Measurements from ENCODE around the gene ORAI3. TPM values are rescaled to one million over a fixed set of nuclear protein-coding genes. Genes with fewer than 3 reads are reported as not detected.

The ORAI3 gene
- total and polyA plus RNA-seq, 2 donors (not counting 1 experiment from before 2014, with no cell fraction given) = 41.1 to 74.1 TPM

DNA sequence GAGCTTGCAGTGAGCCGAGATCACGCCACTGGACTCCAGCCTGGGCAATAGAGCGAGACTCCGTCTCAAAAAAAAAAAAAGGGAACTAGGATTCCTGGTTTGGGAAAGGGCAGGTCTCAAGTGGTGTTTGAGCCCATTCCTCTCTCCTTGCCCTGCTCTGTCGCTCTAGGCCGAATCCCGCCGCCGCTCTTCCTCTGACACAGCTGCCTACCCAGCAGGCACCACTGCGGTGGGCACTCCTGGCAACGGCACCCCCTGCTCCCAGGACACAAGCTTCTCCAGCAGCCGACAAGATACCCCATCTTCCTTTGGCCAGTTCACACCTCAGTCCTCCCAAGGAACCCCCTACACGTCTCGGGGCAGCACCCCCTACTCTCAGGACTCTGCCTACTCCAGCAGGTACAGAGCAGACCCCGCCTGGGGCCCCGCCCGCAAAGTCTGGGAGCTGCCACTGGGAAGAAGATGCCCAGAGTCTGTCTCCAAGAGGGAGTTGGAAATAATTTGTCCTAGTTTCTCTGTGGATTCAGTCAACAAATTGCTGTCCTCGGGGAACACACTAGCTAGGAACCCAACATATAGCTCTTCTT, 15.2 kb downstream of the ORAI3 start:
- H3K4me2 ChIP-seq (ENCODE audit: extremely low read depth, insufficient read depth, low read length) = no peak overlapping the region
- no peaks in the 10 kb centered on the region for H4K20me1 ChIP-seq (ENCODE audit: control insufficient read depth, extremely low read depth, insufficient read depth, low read length)
- H3K36me3 ChIP-seq (ENCODE audit: control insufficient read depth, insufficient read depth, low read length) = peaks cover 42% of the 10 kb centered on the region
- no peak overlapping the region for H3K4me3 ChIP-seq (replicated peaks in 1 of 4; ENCODE audit: control extremely low read depth in 1 of 4, insufficient read depth in 1 of 4, low read depth in 3 of 4, low read length in 4 of 4)
- H3K27me3 ChIP-seq (ENCODE audit: control insufficient read depth, insufficient read depth, low read length) = no peaks in the 10 kb centered on the region
- TF ChIP-seq, protein P1, sequence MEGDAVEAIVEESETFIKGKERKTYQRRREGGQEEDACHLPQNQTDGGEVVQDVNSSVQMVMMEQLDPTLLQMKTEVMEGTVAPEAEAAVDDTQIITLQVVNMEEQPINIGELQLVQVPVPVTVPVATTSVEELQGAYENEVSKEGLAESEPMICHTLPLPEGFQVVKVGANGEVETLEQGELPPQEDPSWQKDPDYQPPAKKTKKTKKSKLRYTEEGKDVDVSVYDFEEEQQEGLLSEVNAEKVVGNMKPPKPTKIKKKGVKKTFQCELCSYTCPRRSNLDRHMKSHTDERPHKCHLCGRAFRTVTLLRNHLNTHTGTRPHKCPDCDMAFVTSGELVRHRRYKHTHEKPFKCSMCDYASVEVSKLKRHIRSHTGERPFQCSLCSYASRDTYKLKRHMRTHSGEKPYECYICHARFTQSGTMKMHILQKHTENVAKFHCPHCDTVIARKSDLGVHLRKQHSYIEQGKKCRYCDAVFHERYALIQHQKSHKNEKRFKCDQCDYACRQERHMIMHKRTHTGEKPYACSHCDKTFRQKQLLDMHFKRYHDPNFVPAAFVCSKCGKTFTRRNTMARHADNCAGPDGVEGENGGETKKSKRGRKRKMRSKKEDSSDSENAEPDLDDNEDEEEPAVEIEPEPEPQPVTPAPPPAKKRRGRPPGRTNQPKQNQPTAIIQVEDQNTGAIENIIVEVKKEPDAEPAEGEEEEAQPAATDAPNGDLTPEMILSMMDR (conservative IDR thresholded peaks at IDR 0.05 in 1 of 2, IDR thresholded peaks at IDR 0.05 in 1 of 2; ENCODE audit: low read depth in 1 of 2, low read length in 2 of 2) = no peak
- no peak for TF ChIP-seq EZH2 (IDR thresholded peaks at IDR 0.05; ENCODE audit: low read length, missing control alignments)
- DNase-seq (ENCODE audit: low read depth in 2 of 2) = no peak
- H3K4me1 ChIP-seq (ENCODE audit: control insufficient read depth, extremely low read depth, insufficient read depth, low read length) = no peaks in the 10 kb centered on the region
- no peak overlapping the region for H3K27ac ChIP-seq (ENCODE audit: insufficient read depth, low read length)
- H2AFZ ChIP-seq (ENCODE audit: low read length) = no peak overlapping the region
- H3K9ac ChIP-seq (ENCODE audit: insufficient read depth, low read length) = no peak overlapping the region
- H3K9me3 ChIP-seq (ENCODE audit: control insufficient read depth, insufficient read depth, low read depth, low read length) = no peaks in the 10 kb centered on the region
- peaks cover 4% of the 10 kb centered on the region for H3K79me2 ChIP-seq (ENCODE audit: control insufficient read depth, insufficient read depth, low read length)

DNA sequence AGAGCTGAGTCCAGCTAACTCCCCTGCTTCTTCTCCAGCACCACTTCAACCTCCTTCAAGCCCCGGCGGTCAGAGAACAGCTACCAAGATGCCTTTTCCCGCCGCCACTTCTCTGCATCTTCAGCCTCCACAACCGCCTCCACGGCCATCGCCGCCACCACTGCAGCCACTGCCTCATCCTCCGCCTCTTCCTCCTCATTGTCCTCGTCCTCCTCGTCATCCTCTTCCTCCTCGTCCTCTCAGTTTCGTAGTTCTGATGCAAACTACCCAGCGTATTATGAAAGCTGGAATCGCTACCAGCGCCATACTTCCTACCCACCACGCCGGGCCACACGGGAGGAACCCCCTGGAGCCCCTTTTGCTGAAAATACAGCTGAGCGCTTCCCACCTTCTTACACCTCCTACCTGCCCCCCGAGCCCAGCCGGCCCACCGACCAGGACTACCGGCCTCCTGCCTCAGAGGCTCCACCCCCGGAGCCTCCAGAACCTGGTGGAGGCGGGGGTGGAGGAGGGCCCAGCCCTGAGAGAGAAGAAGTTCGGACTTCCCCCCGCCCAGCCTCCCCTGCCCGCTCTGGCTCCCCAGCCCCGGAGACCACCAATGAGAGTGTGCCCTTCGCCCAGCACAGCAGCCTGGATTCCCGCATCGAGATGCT, 15.8 kb downstream of the ORAI3 start:
- H3K27me3 ChIP-seq (ENCODE audit: control insufficient read depth, insufficient read depth, low read length) = no peaks in the 10 kb centered on the region
- DNase-seq (ENCODE audit: low read depth in 2 of 2) = no peak
- no peak overlapping the region for H2AFZ ChIP-seq (ENCODE audit: low read length)
- no peaks in the 10 kb centered on the region for H3K9me3 ChIP-seq (ENCODE audit: control insufficient read depth, insufficient read depth, low read depth, low read length)
- H3K79me2 ChIP-seq (ENCODE audit: control insufficient read depth, insufficient read depth, low read length) = no peaks in the 10 kb centered on the region
- H3K27ac ChIP-seq (ENCODE audit: insufficient read depth, low read length) = no peak overlapping the region
- H3K36me3 ChIP-seq (ENCODE audit: control insufficient read depth, insufficient read depth, low read length) = peaks cover 44% of the 10 kb centered on the region
- H3K9ac ChIP-seq (ENCODE audit: insufficient read depth, low read length) = no peak overlapping the region
- H4K20me1 ChIP-seq (ENCODE audit: control insufficient read depth, extremely low read depth, insufficient read depth, low read length) = no peaks in the 10 kb centered on the region
- H3K4me2 ChIP-seq (ENCODE audit: extremely low read depth, insufficient read depth, low read length) = no peak overlapping the region
- H3K4me1 ChIP-seq (ENCODE audit: control insufficient read depth, extremely low read depth, insufficient read depth, low read length) = no peaks in the 10 kb centered on the region
- H3K4me3 ChIP-seq (replicated peaks in 1 of 4; ENCODE audit: control extremely low read depth in 1 of 4, insufficient read depth in 1 of 4, low read depth in 3 of 4, low read length in 4 of 4) = no peak overlapping the region
- TF ChIP-seq, protein P1 (conservative IDR thresholded peaks at IDR 0.05 in 1 of 2, IDR thresholded peaks at IDR 0.05 in 1 of 2; ENCODE audit: low read depth in 1 of 2, low read length in 2 of 2) = no peak
- no peak for TF ChIP-seq EZH2 (IDR thresholded peaks at IDR 0.05; ENCODE audit: low read length, missing control alignments)

DNA sequence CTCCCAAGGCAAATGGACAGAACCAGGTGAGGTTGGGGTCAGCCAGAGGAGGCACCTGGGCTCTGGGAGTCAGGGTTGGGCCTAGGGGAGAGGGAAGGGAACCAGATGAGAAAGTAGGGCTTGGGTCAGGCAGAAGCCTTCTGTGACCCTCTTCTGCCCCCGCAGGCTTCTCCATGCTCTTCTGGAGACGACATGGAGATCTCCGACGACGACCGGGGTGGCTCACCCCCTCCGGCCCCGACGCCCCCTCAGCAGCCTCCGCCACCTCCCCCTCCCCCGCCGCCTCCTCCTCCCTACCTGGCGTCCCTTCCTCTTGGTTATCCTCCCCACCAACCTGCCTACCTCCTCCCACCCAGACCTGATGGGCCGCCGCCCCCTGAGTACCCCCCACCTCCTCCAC, 16.6 kb downstream of the ORAI3 start:
- Histone ChIP-seq H3K27ac (ENCODE audit: insufficient read depth, low read length) (no peak overlapping the region), H3K4me1 (ENCODE audit: control insufficient read depth, extremely low read depth, insufficient read depth, low read length) (no peaks in the 10 kb centered on the region), H3K4me2 (ENCODE audit: extremely low read depth, insufficient read depth, low read length) (no peak overlapping the region), H3K27me3 (ENCODE audit: control insufficient read depth, insufficient read depth, low read length) (no peaks in the 10 kb centered on the region), H3K9ac (ENCODE audit: insufficient read depth, low read length) (no peak overlapping the region), H3K79me2 (ENCODE audit: control insufficient read depth, insufficient read depth, low read length) (no peaks in the 10 kb centered on the region), H4K20me1 (ENCODE audit: control insufficient read depth, extremely low read depth, insufficient read depth, low read length) (no peaks in the 10 kb centered on the region), H3K36me3 (ENCODE audit: control insufficient read depth, insufficient read depth, low read length) (peaks cover 38% of the 10 kb centered on the region), H2AFZ (ENCODE audit: low read length) (no peak overlapping the region), H3K9me3 (ENCODE audit: control insufficient read depth, insufficient read depth, low read depth, low read length) (no peaks in the 10 kb centered on the region), H3K4me3 (replicated peaks in 1 of 4; ENCODE audit: control extremely low read depth in 1 of 4, insufficient read depth in 1 of 4, low read depth in 3 of 4, low read length in 4 of 4) (no peak overlapping the region)
- TF ChIP-seq EZH2 (IDR thresholded peaks at IDR 0.05; ENCODE audit: low read length, missing control alignments) = no peak
- TF ChIP-seq, protein P1 (conservative IDR thresholded peaks at IDR 0.05 in 1 of 2, IDR thresholded peaks at IDR 0.05 in 1 of 2; ENCODE audit: low read depth in 1 of 2, low read length in 2 of 2) = no peak
- DNase-seq (ENCODE audit: low read depth in 2 of 2) = no peak

Measured in fibroblast of lung (primary cell).